ENCODE data around the gene ESYT3.
"Not testable (repeated sequence)": the region's sequence is repeated elsewhere in the genome, so short reads cannot be mapped to it uniquely, and the experiment has no call there.

- not testable (repeated sequence) for TF ChIP-seq REST (IDR thresholded peaks at IDR 0.05; ENCODE audit: insufficient replicate concordance, low read depth); CTCF (IDR thresholded peaks at IDR 0.05; ENCODE audit: insufficient read depth, low read length); POLR2AphosphoS5 (IDR thresholded peaks at IDR 0.05; ENCODE audit: low read depth)
Measured at GRCh38 chr3:138521445-138521844, 87.0 kb downstream of the ESYT3 start.

Data from HL-60 (cell line).